Right forelimb (tissue), 1 donor: ENCODE measurements around the gene MAP3K12.
A peak's percentile ranks its signal among the peaks of the same experiment; 100 is the strongest.
"Not testable (repeated sequence)": the region's sequence is repeated elsewhere in the genome, so short reads cannot be mapped to it uniquely, and the experiment has no call there.

Experiments used
- DNase-seq: peaks from one replicate; pipeline ENCODE4 v3.0.0-alpha.2; 2018

MAP3K12 gene

DNA sequence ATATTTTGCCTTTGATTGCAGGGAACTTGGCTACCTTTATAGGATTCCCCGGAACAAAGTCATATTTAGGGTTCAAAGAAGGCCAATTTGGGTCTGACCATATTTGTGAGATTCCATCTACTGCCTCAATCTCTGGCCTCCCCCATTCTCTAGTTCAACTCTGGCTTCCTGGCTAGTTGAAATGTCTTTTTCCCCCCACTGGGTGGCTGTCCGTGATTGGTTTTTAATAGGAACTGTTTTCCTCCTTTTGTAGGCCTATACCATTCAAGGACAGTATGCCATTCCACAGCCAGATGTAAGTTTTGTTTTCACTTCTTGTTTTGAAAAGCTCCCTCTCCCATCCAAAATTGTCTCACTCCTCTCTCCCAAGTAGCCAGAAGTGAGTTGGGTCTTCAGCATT lies 33.6 kb downstream of the MAP3K12 start:
- no peak for DNase-seq

DNA sequence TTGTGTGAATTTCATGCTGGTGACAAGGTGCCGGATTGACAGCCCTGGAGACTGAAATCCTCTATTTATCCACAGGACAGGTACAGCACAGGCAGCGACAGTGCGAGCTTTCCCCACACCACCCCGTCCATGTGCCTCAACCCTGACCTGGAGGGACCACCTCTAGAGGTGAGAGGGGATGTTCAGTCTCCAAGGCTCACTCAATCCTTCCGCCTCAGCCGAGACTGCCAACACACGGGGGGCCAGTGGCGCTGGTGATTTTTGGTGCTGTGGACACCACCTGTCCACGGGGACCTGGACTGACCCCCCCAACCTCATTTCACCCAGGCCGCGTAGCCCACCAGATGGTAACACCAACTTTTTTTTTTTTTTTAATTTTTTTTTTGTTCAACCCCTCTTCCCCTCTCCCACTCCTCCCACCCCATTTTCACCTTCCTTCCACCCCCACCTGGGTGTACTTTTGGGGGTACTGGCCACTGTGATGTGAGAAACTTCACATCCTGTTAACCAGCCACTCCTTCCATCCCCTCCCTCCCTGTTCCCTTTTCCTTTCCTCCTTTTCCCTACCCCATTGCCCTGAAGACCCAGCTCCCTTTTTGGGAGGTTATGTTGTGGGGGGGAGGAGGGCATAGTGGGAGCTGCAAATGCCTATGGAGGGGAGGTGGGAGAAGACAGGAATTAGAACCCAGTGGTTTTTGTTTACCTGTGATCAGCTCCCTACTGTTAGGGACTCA lies 34.4 kb downstream of the MAP3K12 start:
- DNase-seq: no peak

DNA sequence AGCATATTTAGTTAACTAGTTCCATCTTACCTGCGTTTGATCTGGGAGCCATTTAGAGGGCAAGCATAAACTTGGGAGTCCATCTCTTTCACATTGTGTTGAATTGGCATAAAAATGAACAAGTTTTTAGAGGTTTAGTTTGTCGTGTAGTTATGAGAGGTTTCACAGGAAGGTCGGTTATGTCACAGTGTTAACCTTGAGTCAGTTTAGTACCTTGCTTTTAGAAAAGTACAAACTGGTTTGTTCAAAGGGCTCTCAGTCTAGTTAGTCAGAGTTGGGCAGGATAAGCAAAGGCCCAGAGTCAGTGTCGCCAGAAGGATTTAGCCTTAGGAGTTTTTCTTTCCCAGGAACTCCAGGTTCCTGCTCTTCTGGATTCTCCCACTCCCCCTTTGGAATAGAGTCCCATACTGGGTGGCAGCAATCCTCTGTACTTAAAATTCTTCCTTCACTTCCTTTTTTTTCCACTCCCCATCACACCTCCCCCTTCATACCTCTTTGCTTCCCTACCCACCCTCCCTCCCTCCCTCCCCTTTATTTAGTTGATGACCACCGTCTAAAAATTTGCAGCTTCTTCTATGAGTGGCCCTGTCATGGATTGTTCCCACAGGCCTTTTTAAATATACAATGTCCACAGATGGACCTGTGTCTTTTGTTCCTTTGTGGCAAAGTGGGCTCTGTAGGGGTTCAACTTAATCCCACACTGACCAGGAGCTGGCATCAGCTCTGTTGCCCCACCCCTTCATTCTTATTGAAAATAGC lies 35.3 kb downstream of the MAP3K12 start:
- DNase-seq: no peak

DNA sequence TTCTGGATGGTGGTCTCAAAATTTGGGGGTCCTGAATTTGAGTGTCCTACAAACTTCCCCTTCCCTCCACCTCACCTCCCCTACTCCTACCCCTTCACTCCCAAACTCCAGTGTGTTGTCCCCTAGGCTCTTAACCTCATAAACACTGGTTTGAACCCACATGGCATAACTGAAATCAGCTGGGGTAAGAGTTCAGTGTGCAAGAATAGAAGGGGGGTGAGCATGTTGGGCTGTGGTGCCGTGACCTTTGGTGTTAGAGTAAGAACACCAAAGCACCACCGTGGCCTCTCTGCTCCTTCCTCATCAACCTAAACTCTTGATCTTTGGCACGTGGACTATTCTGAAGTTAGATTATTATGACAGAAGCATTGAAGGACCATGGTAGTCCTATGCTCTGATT lies 36.3 kb downstream of the MAP3K12 start:
- no peak for DNase-seq

DNA sequence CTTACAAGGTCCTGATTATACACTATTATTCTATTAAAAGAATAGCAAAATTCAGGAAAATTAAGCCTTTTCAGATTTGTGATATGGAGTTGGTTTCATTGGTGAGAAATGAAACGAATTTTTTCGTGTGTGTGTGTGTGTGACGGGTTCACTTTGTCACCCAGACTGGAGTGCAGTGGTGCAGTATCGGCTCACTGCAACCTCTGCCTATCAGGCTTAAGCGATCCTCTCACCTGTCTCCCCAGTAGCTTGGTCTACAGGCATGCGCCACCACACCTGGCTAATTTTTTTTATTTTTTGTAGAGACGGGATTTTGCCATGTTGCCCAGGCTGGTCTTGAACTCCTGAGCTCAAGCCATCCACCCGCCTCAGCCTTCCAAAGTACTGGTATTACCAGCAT lies 37.7 kb downstream of the MAP3K12 start:
- no peak for DNase-seq

DNA sequence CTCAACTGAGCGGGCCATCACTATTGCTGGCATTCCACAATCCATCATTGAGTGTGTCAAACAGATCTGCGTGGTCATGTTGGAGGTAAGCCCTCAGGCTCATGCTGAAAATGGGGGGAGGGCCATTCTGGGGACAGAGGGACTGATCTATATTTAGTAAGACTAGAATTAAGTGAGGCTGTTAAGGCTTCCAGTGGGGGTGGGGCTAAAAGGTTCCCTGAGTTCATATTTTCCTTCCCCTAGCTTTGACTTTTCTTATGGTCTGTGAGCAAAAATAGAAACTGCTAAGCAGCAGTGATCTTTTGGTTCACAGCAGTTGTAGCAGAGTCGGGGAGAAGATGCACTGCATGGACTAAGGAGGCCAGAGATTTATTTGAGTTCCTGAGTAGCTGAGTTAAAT lies 38.2 kb downstream of the MAP3K12 start:
- no peak for DNase-seq

DNA sequence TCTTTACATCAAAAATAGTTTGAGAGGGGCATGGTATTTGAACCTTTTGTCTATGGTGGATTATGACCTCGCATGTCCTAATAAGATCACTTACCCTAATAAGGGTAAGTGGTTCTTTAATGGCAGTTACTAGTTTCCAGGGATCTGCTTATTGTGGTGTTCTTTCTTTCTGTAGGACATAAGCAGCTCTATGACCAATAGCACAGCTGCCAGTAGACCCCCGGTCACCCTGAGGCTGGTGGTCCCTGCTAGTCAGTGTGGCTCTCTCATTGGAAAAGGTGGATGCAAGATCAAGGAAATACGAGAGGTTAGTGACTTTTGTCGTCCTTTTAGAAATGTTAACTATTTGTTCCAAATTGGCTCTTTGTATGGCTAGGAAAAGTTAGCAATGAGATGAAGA lies 40.2 kb downstream of the MAP3K12 start:
- DNase-seq: no peak

DNA sequence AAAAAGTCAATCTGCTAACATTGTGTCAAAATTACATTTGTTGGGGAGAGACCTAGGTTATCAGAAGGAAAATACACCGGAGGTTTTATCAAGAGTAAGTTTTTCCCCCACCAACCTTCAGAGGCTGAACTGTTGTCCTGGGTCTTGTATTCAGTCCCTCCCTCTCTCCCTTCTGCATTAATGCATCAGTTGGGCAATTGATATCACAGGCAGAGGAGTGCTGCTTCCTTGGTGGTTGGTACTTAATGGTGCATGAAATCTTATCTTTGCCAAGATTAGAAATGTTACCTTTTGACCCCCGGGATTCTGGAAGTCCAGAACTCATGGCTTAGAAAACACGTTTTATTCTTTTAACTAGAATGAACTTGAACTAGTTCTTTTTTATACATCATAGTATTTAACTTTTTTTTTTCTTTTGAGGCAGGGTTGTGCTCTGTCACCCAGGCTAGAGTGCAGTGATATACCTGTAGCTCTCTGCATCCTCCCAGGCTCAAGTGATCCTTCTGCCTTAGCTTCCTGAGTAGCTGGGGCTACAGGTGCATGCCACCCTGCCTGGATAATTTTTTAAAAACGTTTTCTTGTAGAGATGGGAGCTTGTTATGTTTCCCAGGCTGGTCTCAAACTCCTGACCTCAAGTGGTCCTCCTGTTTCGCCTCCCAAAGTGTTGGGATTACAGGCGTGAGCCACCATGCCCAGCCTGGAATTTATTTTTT lies 42.4 kb downstream of the MAP3K12 start:
- no peak for DNase-seq

DNA sequence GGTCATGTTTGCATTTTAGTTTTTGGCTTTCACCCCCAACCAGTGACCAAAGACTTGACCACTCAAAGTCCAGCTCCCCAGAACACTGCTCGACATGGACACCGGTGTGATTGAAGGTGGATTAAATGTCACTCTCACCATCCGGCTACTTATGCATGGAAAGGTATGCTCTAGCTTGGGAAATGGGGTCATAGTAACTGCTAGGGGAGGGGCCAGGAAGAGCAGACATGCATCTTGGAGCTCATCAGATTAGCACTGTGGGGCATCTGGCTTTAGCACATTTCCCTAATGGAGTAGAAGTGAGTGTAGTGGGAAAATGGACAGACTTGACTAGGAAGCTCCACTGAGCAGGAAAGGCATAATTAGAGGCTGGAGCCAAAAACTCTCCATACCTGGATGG lies 44.6 kb downstream of the MAP3K12 start:
- no peak for DNase-seq

DNA sequence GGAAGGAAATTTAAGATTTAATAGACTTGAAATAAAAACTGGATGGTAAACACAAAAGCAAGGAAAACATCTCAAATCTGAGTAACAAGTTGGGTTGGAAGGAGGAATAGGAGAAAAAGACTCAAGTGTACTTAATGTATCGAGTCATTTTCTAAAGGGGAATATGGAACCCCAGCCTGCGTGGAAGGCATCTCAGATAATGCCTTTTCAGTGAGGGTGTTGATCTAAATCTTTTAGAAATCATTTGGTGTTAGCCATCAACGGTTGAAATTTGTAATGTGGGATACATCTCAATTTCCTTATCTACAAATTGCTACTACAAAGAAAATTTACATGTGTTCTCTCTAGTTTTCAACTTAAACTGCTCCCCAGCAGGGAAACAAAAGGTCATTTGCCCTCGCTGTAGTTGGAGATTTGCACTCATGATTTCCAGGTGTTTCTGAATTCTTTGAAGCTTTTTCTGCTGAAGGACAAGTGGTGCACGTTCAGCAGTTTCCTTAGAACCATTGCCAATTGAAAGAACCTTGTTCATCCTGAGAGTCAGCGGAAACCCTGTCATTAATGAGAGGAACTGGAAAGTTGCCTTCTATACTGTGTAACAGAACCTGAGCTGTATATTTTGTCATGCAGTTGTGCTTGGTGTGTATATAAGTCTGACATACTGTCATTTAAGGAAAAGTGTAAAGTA lies 45.2 kb downstream of the MAP3K12 start:
- DNase-seq: no peak

DNA sequence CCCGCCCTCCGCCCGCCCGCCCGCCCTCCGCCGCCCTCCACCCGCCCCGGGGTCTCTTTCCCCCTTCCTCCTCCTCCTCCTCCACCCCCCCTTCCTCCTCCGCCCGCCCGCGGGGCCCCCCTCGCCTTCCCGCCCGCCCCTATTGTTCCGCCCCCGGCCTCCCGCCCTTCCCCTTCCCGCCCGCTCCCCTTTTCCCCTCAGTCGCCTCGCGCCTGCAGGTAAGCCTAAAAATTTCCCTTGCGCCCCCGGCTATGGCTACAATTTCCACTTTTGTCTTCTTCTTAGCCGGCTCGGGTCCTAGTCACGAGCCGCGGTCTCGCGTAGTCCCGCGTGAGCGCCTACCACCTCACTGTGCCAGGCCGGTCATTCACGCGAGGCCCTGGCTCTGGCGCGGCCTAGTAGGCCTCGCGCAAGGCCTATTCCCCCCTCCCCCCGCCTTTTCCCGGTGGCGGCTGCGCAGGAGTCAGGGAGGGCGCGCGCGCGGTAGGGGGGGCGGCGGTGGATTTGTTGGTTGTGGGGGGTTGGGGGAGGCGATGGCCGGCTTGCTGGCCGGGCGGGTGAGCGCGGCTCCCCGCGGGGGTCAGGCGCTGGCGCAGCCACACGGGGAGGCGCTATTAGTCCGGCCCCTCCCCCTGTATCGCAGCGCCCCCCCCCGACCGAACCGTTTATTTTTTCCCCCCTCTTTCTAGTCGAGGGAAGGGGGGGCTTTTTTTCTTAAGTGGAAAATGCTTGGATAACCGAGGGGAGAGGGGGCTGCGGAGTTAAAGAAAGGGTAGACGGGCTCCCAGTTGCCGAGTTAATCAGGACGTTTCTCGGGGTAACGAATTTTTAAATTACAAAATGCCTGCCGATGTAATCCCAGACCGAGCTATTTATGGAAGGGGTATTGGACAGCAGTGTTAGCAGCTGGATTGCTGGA lies 46.8 kb downstream of the MAP3K12 start:
- DNase-seq: peak; percentile 94

DNA sequence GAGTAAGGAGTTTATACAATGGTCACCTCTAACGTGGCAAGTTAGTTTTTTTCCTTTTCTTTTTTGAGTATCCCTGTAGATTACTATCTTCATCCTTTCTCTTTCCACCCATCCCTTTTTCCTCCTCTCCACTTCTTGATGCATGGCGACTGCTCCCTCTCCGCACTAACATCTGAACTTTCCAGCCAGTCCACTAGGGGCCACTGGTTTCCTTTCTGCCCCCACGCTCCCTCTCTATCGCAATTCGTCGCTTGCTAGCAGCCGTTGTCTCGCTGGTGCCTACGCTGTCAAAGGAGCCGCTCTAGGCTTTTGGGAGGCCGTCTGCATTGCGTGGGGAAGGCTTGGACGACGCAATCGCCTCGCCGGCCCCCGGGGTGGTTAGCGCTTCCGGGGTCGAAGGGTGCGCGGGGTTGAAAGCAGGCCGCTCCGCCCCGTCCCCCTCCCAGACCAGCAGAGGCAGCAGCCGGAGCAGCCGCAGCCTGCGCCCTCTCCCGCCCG lies 47.5 kb downstream of the MAP3K12 start, which contains the start of gene PCBP2:
PCBP2 (plus strand) TSS at position 442 of the 498 bp plus-strand sequence. CDS start 2,699 bp downstream, outside the sequence.
- peak; percentile 99 for DNase-seq

DNA sequence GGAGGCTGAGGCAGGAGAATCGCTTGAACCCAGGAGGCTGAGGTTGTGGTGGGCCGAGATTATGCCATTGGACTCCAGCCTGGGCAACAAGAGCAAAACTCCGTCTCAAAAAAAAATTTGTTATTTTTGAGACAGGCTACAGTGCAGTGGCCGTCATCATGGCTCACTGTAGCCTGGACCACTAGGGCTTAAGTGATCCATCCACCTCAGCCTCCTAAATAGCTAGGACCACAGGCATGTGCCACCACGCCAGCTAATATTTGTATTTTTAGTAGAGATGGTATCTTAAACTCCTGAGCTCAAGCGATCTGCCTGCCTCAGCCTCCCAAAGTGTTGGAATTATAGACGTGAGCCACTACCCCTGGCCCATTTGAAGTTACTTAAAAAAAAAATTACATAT lies 48.3 kb downstream of the MAP3K12 start:
- no peak for DNase-seq

DNA sequence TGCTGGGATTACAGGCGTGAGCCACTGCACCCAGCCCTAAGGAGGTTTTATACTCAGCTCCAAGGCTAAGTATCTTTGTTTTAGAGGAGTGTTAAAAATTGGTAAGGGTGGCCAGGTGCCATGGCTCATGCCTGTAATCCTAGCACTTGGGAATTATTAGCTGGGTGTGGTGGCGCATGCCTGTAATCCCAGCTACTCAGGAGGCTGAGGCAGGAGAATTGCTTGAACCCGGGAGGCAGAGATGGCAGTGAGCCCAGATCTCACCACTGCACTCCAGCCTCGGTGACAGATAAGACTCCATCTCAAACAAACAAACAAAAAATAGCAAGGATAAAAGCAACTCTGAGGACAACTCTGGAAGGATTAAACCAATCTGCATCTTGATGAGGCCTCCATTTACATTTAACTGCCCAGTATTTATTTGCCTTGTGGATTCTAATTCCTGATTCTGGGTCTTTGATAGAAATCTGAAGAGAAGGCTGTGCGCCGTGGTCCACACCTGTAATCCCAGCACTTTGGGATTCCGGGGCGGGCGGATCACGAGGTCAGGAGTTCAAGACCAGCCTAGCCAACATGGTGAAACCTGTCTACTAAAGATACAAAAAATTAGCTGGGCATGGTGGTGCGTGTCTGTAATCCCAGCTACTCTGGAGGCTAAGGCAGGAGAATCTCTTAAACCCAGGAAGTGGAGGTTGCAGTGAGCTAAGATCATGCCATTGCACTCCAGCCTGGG lies 54.5 kb downstream of the MAP3K12 start:
- DNase-seq: not testable (repeated sequence)

DNA sequence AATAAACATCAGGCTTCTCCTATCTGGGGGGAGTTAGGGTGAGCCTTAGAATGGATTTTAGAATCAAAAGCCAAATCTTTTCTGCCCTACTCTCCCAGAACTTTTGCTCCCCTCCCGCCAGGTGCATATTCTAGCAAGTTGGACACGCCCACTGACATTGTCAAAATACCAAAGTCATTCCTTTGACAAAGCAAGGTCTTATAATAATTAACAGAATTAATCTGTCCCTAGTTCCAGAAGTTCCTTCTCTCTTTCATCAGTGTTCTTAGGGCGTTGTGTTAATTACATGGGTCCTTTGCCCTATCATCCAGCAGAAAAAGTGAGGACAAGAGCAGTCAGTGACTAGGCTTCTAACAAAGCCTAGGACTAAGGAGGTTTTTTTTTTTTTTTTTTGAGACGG lies 55.3 kb downstream of the MAP3K12 start:
- DNase-seq: no peak

DNA sequence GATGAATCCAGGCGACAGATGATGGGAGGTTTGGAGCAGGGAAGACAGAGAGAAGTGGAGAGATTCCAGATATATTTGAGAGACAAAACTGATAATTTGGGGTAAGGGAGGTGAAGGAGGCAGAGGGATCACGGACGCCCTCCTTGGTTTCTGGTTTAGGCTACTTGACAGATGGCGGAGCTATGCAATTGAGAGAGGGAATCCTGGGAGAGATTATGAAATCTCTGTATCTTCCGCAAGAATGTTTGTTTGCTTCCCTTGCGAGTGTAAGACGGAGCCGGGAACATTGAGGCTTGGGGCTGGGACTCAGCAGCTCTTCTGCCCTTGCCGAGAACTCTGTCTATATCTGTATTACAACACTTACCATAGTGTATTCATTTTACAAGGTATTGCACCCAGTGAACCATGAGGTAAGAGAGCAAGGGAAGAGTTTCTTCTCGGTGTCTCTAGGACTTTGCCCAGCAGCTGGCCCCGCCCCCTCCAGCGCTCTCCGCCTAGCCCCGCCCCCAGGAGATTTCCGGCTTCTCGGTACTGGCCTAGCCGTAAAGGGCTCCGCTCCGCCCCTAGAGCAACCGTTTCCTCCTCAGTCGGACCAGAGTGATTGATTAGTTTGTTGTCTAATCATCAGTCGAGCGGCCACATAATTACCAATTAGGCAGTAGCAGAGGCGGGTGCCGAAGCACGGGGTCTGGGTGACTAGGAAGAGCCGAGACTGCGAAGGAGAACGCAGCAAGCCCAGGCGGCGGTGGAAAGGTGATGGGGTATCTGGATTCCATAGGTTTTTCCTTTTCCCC lies 58.0 kb downstream of the MAP3K12 start, which contains the start of gene PRR13:
PRR13 (plus strand) TSS at position 695 of the 794 bp plus-strand sequence. CDS start 981 bp downstream, outside the sequence.
- peak; percentile 99 for DNase-seq

DNA sequence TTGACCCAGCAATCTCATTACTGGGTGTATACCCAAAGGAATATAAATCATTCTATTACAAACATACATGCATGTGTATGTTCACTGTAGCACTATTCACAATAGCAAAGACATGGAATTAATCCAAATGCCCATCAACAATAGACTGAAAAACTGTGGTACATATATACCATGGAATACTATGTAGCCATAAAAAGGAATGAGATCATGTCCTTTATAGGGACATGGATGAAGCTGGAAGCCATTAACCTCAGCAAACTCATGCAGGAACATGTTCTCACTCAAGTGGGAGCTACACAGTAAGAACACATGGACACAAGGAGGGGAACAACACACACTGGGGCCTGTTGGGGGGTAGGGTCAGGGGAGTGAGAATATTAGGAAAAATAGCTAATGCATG lies 59.7 kb downstream of the MAP3K12 start:
- not testable (repeated sequence) for DNase-seq

DNA sequence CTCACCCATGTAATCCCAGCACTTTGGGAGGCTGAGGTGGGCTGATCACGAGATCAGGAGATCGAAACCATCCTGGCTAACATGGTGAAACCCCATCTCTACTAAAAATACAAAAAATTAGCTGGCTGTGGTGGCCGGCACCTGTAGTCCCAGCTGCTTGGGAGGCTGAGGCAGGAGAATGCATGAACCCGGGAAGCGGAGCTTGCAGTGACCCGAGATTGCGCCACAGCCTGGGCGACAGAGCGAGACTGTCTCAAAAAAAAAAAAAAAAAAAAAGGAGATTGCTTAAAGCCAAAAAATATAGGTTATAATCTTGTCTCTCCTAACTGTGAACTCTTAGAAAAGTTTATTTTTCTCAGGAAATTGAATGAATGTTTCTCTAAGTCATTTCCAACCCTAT lies 63.9 kb downstream of the MAP3K12 start:
- DNase-seq: not testable (repeated sequence)

DNA sequence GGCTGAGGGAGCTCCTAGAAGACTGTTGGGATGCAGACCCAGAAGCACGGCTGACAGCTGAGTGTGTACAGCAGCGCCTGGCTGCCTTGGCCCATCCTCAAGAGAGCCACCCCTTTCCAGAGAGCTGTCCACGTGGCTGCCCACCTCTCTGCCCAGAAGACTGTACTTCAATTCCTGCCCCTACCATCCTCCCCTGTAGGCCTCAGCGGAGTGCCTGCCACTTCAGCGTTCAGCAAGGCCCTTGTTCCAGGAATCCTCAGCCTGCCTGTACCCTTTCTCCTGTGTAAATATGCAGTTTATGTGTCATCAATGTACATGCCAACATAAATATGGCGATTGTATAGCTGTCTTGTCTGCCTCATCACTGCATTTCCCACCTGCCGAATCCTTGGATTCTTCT lies 68.1 kb downstream of the MAP3K12 start:
- DNase-seq: no peak

DNA sequence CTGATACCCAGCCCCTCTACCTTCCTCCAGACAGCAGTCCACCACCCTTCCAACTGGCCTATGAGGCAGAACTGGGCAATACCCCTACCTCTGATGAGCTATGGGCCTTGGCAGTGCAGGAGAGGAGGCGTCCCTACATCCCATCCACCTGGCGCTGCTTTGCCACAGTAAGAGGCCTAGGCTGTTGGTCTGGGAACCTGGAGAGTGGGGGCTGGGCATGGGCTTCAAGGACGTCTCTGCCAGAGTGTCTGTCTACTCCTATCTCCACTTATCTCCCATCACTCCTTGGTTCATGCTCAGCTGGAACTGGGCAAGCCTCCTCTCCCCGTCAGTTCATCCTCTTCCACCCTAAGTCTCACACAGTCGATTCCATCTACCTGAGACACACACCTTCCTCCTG lies 69.1 kb downstream of the MAP3K12 start:
- DNase-seq: no peak
